Upper lobe of right lung (tissue), 1 donor: Measurements from ENCODE around the gene METTL16. TPM values are rescaled to one million over a fixed set of nuclear protein-coding genes. Genes with fewer than 3 reads are reported as not detected.

Source experiments
- ATAC-seq: fragments of 200-7000 bp; cut with Tn5 transposase; one replicate; pipeline ENCODE4 v1.9.1; 2020; ENCODE audit warnings: mild to moderate bottlenecking, moderate library complexity
- DNase-seq: peaks from one replicate; pipeline ENCODE4 v3.0.0-alpha.2; 2020
- H3K27ac ChIP-seq: fragments of 200-600 bp; one replicate; pipeline ENCODE4 v1.8.0; 2022
- H3K27me3 ChIP-seq: fragments of 200-600 bp; one replicate; pipeline ENCODE4 v1.8.0; 2022; ENCODE audit warnings: mild to moderate bottlenecking
- H3K36me3 ChIP-seq: fragments of 200-600 bp; one replicate; pipeline ENCODE4 v1.8.0; 2022
- H3K4me1 ChIP-seq: fragments of 200-600 bp; one replicate; pipeline ENCODE4 v1.8.0; 2022
- H3K4me3 ChIP-seq: fragments of 200-600 bp; one replicate; pipeline ENCODE4 v1.8.0; 2022; ENCODE audit warnings: mild to moderate bottlenecking
- H3K9me3 ChIP-seq: fragments of 200-600 bp; one replicate; pipeline ENCODE4 v1.8.0; 2022
- CTCF ChIP-seq: fragments of 200-600 bp; IDR thresholded peaks from one replicate; pipeline ENCODE4 v1.8.0; 2022; ENCODE audit warnings: antibody characterized with exemption
- intact Hi-C: fragments of 100-400 bp; cut with DNase I; formaldehyde crosslinking; loops from one replicate; pipeline ENCODE4 v1.11.0; 2022
- total RNA-seq: library from RNA; stranded (reverse); fragmentation: NEBNext Ultra II Directional; extraction: Animal tissue kit (Norgen Biotek cat#: 25700); gene quantifications from one replicate; pipeline ENCODE4 v1.2.1, GENCODE V29; 2021
- donor health status: DM: no; HTN: yes; CAD: no; lungs with severe emphysema.

METTL16 gene
- total RNA-seq, 1 donor from 2014 or later = 30.0 TPM

- intact Hi-C loops = no loop called here
- TF ChIP-seq CTCF = no peak
- Histone ChIP-seq H3K4me3 (peak overlapping the region; percentile 46), H3K4me1 (peaks cover 50% of the 10 kb centered on the region), H3K36me3 (no peaks in the 10 kb centered on the region), H3K9me3 (no peaks in the 10 kb centered on the region), H3K27me3 (no peaks in the 10 kb centered on the region), H3K27ac (peak overlapping the region; percentile 95)
- DNase-seq = peak; percentile 96
- peak; percentile 43 for ATAC-seq
These were observed 115.0 kb downstream of the METTL16 start for GRCh38 chr17:2396568-2397246.

GRCh38 chr17:2396192-2396567 lies 115.5 kb downstream of the METTL16 start:
- H3K4me1 ChIP-seq = peaks cover 55% of the 10 kb centered on the region

GRCh38 chr17:2395258-2396181 lies 116.2 kb downstream of the METTL16 start:
- Histone ChIP-seq H3K4me1 (peaks cover 62% of the 10 kb centered on the region), H3K36me3 (no peaks in the 10 kb centered on the region), H3K27me3 (no peaks in the 10 kb centered on the region), H3K9me3 (no peaks in the 10 kb centered on the region), H3K4me3 (peak overlapping the region; percentile 46), H3K27ac (peak overlapping the region; percentile 95)
- intact Hi-C loops = no loop called here
- DNase-seq (peak; percentile 81), ATAC-seq (peak; percentile 1)
- TF ChIP-seq CTCF = peak; percentile 18

More at GRCh38 chr17:2396192-2396567, 115.5 kb downstream of the METTL16 start:
- Histone ChIP-seq H3K27ac (peak overlapping the region; percentile 95), H3K27me3 (no peaks in the 10 kb centered on the region), H3K36me3 (no peaks in the 10 kb centered on the region), H3K9me3 (no peaks in the 10 kb centered on the region), H3K4me3 (peak overlapping the region; percentile 46)
- TF ChIP-seq CTCF = no peak
- ATAC-seq (no peak), DNase-seq (peak; percentile 63)
- intact Hi-C loops = no loop called here

DNA sequence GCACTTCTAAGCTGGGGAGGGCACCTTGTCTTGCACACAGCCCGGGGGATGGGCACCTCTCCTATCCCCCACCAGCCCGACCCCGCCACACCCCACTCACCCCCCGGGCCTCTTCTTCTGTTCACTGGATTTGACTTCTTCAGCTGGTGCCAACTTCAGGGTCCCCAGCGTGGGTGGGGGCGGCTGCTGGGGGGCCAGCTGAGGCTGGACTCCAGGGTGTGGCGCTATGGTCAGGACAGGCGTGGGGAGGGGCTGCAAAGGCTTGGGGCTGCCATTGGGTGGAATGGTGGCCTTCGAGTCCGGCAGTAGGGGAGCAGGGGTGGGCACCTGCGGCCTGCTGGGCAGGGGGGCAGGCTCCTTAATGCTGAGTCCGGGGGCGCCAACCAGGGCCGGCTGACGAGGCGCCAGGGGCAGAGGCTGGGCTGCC lies 116.9 kb downstream of the METTL16 start:
- no peak for TF ChIP-seq CTCF

DNA sequence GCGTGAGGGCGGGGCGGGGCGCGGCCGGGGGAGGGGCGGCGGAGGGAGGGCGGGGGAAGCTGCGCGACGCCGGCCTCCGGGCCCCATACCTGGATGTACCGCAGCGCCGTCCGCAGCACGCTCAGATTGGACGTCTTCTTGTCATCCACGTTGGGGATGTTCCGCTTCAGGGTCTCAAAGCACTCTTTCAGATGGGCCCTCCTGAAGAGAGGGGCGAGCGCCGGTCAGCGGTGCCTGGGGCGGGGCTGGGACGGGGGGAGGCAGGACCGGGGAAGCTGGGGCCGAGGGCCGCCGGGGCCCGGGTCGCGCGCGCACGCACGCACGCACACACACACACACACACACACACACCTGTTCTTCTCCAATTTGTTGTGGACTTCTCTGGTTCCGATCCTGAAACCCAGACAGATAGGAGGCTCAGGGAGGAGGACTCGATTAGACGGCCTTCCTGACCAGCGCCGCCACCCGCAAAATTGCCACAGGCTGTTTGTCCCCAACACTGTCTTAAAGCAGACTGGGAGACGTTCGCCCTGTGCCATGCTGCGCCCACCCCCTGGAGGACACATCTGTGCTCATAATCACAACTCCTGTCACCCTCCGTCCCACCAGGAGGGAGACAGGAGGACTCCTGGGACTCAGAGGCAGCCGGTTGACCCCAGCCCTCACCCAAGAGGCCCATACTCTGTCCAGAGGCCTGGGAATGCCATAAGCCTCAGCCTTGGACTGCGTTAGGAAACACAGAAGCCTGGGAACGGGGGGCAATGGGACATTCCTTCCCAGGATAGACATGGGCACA lies 117.5 kb downstream of the METTL16 start:
- H3K27ac ChIP-seq = peak overlapping the region; percentile 95
- intact Hi-C loops = no loop called here
- no peaks in the 10 kb centered on the region for H3K36me3 ChIP-seq
- peaks cover 69% of the 10 kb centered on the region for H3K4me1 ChIP-seq
- DNase-seq (peak; percentile 70), ATAC-seq (no peak)
- H3K4me3 ChIP-seq = peak overlapping the region; percentile 84
- no peaks in the 10 kb centered on the region for H3K27me3 ChIP-seq
- TF ChIP-seq CTCF = no peak
- no peaks in the 10 kb centered on the region for H3K9me3 ChIP-seq

More for the DNA sequence above, 116.9 kb downstream of the METTL16 start:
- Histone ChIP-seq H3K4me1 (peaks cover 69% of the 10 kb centered on the region), H3K36me3 (no peaks in the 10 kb centered on the region), H3K4me3 (no peak overlapping the region), H3K27ac (peak overlapping the region; percentile 95), H3K9me3 (no peaks in the 10 kb centered on the region), H3K27me3 (no peaks in the 10 kb centered on the region)
- intact Hi-C loops = no loop called here
- peak; percentile 63 for DNase-seq
- ATAC-seq = no peak
